Gastrocnemius medialis (tissue), 4 donors: Measurements from ENCODE around the gene TBRG4.

ENCODE experiments used
- POLR2A ChIP-seq, 2 donors: fragments of 450-650 bp; IDR thresholded peaks; one replicate each; pipeline ENCODE4 v1.6.1; 2017; ENCODE audit warnings: antibody characterized with exemption in 2 of 2, mild to moderate bottlenecking in 2 of 2, moderate library complexity in 2 of 2
- TF ChIP-seq, protein P1 (sequence below), 5 experiments: fragments of 450-650 bp in 3 of 5; fragments of 200-600 bp in 2 of 5; sonication (generic) in 2 of 5; IDR thresholded peaks in 4 of 5; conservative IDR thresholded peaks in 1 of 5; 1 replicate in 4 of 5; 2 replicates in 1 of 5; pipeline ENCODE4 v1.5.1; 2016 to 2019; ENCODE audit warnings: antibody characterized with exemption in 5 of 5, mild to moderate bottlenecking in 3 of 5, moderate library complexity in 3 of 5

DNA sequence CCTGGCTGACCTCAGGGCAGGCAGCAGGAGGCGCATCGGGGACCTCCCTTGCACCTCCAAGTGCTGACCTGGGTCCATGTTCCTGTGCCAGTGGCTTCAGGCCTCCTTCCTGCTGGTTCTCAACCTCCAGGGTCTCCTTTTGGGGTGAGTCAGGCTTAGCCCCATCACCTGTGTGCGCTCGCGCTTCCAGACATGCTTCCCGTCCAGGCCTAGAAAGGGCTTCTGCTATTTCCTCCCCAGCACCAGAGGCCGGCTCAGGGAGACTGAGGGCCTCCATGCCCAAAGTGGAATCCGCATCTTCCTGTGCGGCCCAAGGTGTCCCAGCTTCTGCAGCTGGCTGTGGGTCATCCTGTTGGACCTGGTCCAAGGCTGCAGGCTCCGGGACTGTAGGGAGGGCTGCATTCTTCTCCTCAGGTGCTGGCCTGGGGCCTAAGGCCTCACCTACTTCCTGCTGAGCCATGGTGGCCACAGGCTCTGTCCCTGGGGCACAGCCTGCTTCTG lies 28.6 kb downstream of the TBRG4 start:
- TF ChIP-seq, protein P1, sequence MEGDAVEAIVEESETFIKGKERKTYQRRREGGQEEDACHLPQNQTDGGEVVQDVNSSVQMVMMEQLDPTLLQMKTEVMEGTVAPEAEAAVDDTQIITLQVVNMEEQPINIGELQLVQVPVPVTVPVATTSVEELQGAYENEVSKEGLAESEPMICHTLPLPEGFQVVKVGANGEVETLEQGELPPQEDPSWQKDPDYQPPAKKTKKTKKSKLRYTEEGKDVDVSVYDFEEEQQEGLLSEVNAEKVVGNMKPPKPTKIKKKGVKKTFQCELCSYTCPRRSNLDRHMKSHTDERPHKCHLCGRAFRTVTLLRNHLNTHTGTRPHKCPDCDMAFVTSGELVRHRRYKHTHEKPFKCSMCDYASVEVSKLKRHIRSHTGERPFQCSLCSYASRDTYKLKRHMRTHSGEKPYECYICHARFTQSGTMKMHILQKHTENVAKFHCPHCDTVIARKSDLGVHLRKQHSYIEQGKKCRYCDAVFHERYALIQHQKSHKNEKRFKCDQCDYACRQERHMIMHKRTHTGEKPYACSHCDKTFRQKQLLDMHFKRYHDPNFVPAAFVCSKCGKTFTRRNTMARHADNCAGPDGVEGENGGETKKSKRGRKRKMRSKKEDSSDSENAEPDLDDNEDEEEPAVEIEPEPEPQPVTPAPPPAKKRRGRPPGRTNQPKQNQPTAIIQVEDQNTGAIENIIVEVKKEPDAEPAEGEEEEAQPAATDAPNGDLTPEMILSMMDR (IDR thresholded peaks at IDR 0.05 in 4 of 5, conservative IDR thresholded peaks at IDR 0.05 in 1 of 5): no peak
- TF ChIP-seq POLR2A (IDR thresholded peaks at IDR 0.05): no peak
